ENCODE measurements around the gene ISCU. TPM values are rescaled to one million over a fixed set of nuclear protein-coding genes. Genes with fewer than 3 reads are reported as not detected.

ISCU gene
- total RNA-seq, 1 donor = 184 TPM

DNA sequence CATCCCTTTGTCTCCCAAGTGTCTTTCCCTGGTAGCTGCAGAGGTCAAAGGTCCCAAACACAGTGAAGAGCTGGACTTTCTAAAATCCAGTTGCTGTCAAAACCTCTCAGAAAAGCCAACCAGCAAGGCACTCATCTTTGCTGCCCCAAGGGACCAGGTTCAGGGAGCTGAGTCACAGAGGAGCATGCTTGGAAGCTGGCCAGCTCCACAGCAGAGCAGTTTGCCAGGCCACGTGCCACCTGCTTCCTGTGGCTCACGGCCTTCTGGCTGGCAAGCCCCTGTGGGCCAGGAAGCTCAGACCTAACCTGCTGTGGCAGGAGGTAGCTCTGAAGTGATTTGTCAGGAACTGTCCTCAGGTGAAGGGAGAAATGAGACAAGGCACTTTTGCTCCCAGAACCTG lies 3.6 kb downstream of the ISCU start:
- H3K4me3 ChIP-seq (ENCODE audit: insufficient read depth, low read length) = no peak overlapping the region
- no peak overlapping the region for H3K4me2 ChIP-seq (ENCODE audit: insufficient read depth, low read length)
- peaks cover 27% of the 10 kb centered on the region for H3K4me1 ChIP-seq (ENCODE audit: insufficient read depth, low read length)
- H4K20me1 ChIP-seq (ENCODE audit: insufficient read depth, low read length) = no peaks in the 10 kb centered on the region
- no peak overlapping the region for H2AFZ ChIP-seq (ENCODE audit: low read length)
- H3K9me3 ChIP-seq (ENCODE audit: low read depth, low read length) = no peaks in the 10 kb centered on the region
- H3K79me2 ChIP-seq (ENCODE audit: insufficient read depth, low read length) = peaks cover 20% of the 10 kb centered on the region
- H3K27me3 ChIP-seq (ENCODE audit: insufficient read depth, low read length) = no peaks in the 10 kb centered on the region
- H3K36me3 ChIP-seq (ENCODE audit: insufficient read depth, low read length) = peaks cover 50% of the 10 kb centered on the region
- DNase-seq (ENCODE audit: insufficient read length, low spot score, missing footprints) = no peak
- H3K27ac ChIP-seq (ENCODE audit: low read depth, low read length) = peak overlapping the region; percentile 38
- TF ChIP-seq, protein P1, sequence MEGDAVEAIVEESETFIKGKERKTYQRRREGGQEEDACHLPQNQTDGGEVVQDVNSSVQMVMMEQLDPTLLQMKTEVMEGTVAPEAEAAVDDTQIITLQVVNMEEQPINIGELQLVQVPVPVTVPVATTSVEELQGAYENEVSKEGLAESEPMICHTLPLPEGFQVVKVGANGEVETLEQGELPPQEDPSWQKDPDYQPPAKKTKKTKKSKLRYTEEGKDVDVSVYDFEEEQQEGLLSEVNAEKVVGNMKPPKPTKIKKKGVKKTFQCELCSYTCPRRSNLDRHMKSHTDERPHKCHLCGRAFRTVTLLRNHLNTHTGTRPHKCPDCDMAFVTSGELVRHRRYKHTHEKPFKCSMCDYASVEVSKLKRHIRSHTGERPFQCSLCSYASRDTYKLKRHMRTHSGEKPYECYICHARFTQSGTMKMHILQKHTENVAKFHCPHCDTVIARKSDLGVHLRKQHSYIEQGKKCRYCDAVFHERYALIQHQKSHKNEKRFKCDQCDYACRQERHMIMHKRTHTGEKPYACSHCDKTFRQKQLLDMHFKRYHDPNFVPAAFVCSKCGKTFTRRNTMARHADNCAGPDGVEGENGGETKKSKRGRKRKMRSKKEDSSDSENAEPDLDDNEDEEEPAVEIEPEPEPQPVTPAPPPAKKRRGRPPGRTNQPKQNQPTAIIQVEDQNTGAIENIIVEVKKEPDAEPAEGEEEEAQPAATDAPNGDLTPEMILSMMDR (IDR thresholded peaks at IDR 0.05; ENCODE audit: extremely low read depth, low read depth, low read length) = no peak

DNA sequence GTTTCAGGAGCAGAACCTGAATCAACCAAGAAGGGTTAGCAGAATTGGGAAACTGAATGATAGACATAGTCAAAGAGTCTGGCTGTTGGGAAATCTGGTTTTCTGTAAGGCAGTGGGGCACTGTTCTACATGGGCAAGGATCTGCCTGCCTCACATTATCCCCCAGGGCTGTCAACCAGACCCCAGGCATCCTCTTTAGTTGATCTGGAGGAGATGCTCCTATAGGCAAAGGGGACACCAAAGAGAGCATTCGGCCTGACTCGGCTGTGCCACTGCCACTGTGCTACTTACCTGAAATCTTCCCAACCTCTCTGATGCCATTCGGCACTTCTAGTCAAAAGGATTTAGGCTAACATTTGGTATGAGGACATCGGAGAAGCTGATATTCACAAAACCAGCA lies 4.1 kb downstream of the ISCU start:
- Histone ChIP-seq H3K4me2 (ENCODE audit: insufficient read depth, low read length) (no peak overlapping the region), H3K27ac (ENCODE audit: low read depth, low read length) (peak overlapping the region; percentile 38), H3K27me3 (ENCODE audit: insufficient read depth, low read length) (no peaks in the 10 kb centered on the region), H3K4me3 (ENCODE audit: insufficient read depth, low read length) (no peak overlapping the region), H3K4me1 (ENCODE audit: insufficient read depth, low read length) (peaks cover 26% of the 10 kb centered on the region), H3K79me2 (ENCODE audit: insufficient read depth, low read length) (peaks cover 20% of the 10 kb centered on the region), H2AFZ (ENCODE audit: low read length) (no peak overlapping the region), H3K36me3 (ENCODE audit: insufficient read depth, low read length) (peaks cover 50% of the 10 kb centered on the region), H3K9me3 (ENCODE audit: low read depth, low read length) (no peaks in the 10 kb centered on the region), H4K20me1 (ENCODE audit: insufficient read depth, low read length) (no peaks in the 10 kb centered on the region)
- TF ChIP-seq, protein P1 (IDR thresholded peaks at IDR 0.05; ENCODE audit: extremely low read depth, low read depth, low read length) = no peak
- DNase-seq (ENCODE audit: insufficient read length, low spot score, missing footprints) = no peak

DNA sequence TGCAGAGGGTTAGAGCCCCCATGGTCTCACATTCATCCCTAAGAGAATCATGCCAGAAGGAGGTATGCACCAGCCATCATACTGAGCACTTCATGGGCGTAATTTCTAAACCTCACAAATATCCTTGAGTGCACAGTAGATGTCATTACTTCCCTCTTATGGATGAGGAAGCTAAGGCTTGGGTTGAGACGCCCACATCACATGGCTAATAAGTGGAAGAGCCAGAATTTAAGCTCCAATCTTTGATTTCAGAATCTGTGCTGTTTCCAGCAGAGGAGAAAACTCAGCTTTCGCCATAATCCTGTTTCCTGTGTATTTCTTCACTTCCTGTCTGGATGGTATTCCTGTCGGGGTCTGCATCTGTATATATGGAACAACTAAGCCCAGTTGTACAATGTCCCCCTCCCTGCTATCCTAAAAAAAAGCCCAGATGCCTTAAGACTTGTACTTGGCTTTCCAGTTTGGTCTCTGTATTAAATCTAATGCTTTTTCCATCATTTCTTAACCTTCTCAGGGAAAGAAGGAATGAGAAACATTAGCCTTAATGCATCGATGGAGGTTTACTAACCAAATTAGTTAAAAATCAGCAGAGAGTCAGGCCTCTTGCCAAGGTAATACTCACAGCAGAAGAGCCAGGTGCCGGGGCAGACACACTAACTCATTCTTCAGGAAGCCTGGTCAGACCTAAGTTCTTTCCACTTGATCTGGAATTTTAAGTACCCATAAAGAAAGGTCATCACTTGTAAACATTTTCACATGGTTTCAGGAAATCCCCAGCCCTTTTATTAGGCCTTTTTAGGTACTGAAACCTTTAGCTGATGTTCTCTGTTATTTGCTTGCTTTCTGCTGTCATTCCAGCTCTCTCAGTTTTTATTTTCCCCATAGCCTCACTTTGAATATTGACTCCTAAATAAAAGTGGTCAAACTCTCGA lies 5.3 kb downstream of the ISCU start:
- no peak overlapping the region for H3K4me3 ChIP-seq (ENCODE audit: insufficient read depth, low read length)
- no peak for DNase-seq (ENCODE audit: insufficient read length, low spot score, missing footprints)
- peaks cover 50% of the 10 kb centered on the region for H3K36me3 ChIP-seq (ENCODE audit: insufficient read depth, low read length)
- peaks cover 18% of the 10 kb centered on the region for H3K79me2 ChIP-seq (ENCODE audit: insufficient read depth, low read length)
- peaks cover 19% of the 10 kb centered on the region for H3K4me1 ChIP-seq (ENCODE audit: insufficient read depth, low read length)
- TF ChIP-seq, protein P1 (IDR thresholded peaks at IDR 0.05; ENCODE audit: extremely low read depth, low read depth, low read length) = no peak
- H2AFZ ChIP-seq (ENCODE audit: low read length) = no peak overlapping the region
- no peaks in the 10 kb centered on the region for H3K9me3 ChIP-seq (ENCODE audit: low read depth, low read length)
- no peaks in the 10 kb centered on the region for H3K27me3 ChIP-seq (ENCODE audit: insufficient read depth, low read length)
- no peak overlapping the region for H3K27ac ChIP-seq (ENCODE audit: low read depth, low read length)
- no peak overlapping the region for H3K4me2 ChIP-seq (ENCODE audit: insufficient read depth, low read length)
- H4K20me1 ChIP-seq (ENCODE audit: insufficient read depth, low read length) = no peaks in the 10 kb centered on the region

DNA sequence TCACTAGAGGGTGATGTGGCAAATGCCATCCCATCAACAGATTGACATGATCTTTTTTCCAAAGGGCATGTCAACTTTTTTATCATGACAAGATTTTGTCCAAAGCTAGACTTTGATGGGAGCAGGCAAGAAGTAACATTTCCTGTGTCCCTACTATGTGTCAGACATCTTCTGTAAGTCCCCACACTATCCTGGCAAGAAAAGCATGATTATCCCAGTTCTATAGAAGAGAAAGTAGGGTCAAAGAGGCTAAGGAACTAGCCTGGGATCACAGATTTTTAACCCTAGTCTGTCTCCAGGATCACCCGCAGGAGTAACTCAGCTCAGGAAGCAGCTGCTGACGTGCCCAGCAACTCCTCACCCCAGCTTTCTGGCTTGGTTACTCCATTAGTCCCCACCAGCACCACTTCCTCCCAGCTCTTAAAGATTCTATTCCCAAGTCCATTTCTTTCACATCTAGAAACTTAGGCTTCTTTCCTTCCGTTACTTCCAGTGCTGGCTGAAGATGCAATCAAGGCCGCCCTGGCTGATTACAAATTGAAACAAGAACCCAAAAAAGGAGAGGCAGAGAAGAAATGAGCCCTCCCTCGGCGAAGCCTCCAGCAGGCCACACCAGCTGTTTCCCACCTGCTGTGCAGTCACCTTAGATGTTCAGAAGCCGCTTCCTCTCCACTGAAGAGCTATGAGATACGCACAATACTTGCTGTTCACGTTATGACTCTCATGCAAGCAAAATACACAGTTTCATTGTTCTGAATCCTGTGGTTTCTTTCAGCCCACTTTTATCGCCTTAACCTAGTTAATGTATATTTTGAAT lies 6.2 kb downstream of the ISCU start:
- H3K4me3 ChIP-seq (ENCODE audit: insufficient read depth, low read length) = no peak overlapping the region
- peaks cover 9% of the 10 kb centered on the region for H3K79me2 ChIP-seq (ENCODE audit: insufficient read depth, low read length)
- H3K4me1 ChIP-seq (ENCODE audit: insufficient read depth, low read length) = peaks cover 14% of the 10 kb centered on the region
- peaks cover 50% of the 10 kb centered on the region for H3K36me3 ChIP-seq (ENCODE audit: insufficient read depth, low read length)
- TF ChIP-seq, protein P1 (IDR thresholded peaks at IDR 0.05; ENCODE audit: extremely low read depth, low read depth, low read length) = no peak
- no peak overlapping the region for H3K27ac ChIP-seq (ENCODE audit: low read depth, low read length)
- DNase-seq (ENCODE audit: insufficient read length, low spot score, missing footprints) = no peak
- H2AFZ ChIP-seq (ENCODE audit: low read length) = no peak overlapping the region
- H3K27me3 ChIP-seq (ENCODE audit: insufficient read depth, low read length) = no peaks in the 10 kb centered on the region
- H3K4me2 ChIP-seq (ENCODE audit: insufficient read depth, low read length) = no peak overlapping the region
- H3K9me3 ChIP-seq (ENCODE audit: low read depth, low read length) = no peaks in the 10 kb centered on the region
- no peaks in the 10 kb centered on the region for H4K20me1 ChIP-seq (ENCODE audit: insufficient read depth, low read length)

Measured in osteoblast (primary cell).